Activated CD8-positive, alpha-beta T cell treated with anti-CD3 and anti-CD28 coated beads for 36 hours (primary cell): Measurements from ENCODE around the gene MSANTD1. TPM values are rescaled to one million over a fixed set of nuclear protein-coding genes. Genes with fewer than 3 reads are reported as not detected.
"Not testable (repeated sequence)": the region's sequence is repeated elsewhere in the genome, so short reads cannot be mapped to it uniquely, and the experiment has no call there.

ENCODE experiments used
- ATAC-seq: fragments of 200-7000 bp; cut with Tn5 transposase; one replicate; pipeline ENCODE4 v1.10.0; 2021; ENCODE audit warnings: mild to moderate bottlenecking, moderate library complexity
- CTCF ChIA-PET: fragments of 350-600 bp; sonication (Branson Sonifier 250); formaldehyde crosslinking; loops from one replicate; lab custom pipeline; 2021; ENCODE audit warnings: antibody characterized with exemption; lab: Charles Lee
- POLR2A ChIA-PET: fragments of 350-600 bp; sonication (Branson Sonifier 250); formaldehyde crosslinking; loops from one replicate; lab custom pipeline; 2021; ENCODE audit warnings: antibody characterized with exemption; lab: Charles Lee
- DNase-seq: peaks from one replicate; pipeline ENCODE4 v3.0.0-alpha.2; 2020
- H3K27ac Mint-ChIP-seq: one replicate; pipeline ENCODE4 v1.8.0; 2021; ENCODE audit warnings: mild to moderate bottlenecking, mixed read lengths
- H3K27me3 Mint-ChIP-seq: one replicate; pipeline ENCODE4 v1.8.0; 2021; ENCODE audit warnings: mixed read lengths
- H3K36me3 Mint-ChIP-seq: one replicate; pipeline ENCODE4 v1.8.0; 2021; ENCODE audit warnings: low read depth, mixed read lengths
- H3K4me1 Mint-ChIP-seq: one replicate; pipeline ENCODE4 v1.8.0; 2021; ENCODE audit warnings: low read depth, mixed read lengths
- H3K4me3 Mint-ChIP-seq: one replicate; pipeline ENCODE4 v1.8.0; 2021; ENCODE audit warnings: mild to moderate bottlenecking, moderate library complexity, mixed read lengths
- H3K9me3 Mint-ChIP-seq: one replicate; pipeline ENCODE4 v1.8.0; 2021; ENCODE audit warnings: mixed read lengths
- intact Hi-C: fragments of 100-400 bp; cut with micrococcal nuclease; formaldehyde crosslinking; loops from one replicate; pipeline ENCODE4 v1.10.0; 2022
- total RNA-seq, 2 experiments: library from RNA; stranded (reverse); gene quantifications; one replicate each; pipeline ENCODE4 v1.2.3, GENCODE V29; 2021
- TF ChIP-seq, protein P1 (sequence below): fragments of 200-600 bp; IDR thresholded peaks from one replicate; pipeline ENCODE4 v1.8.0; 2022; ENCODE audit warnings: antibody characterized with exemption, mild to moderate bottlenecking

MSANTD1 gene
- total RNA-seq, 2 experiments from 2014 or later: 0.43 TPM

DNA sequence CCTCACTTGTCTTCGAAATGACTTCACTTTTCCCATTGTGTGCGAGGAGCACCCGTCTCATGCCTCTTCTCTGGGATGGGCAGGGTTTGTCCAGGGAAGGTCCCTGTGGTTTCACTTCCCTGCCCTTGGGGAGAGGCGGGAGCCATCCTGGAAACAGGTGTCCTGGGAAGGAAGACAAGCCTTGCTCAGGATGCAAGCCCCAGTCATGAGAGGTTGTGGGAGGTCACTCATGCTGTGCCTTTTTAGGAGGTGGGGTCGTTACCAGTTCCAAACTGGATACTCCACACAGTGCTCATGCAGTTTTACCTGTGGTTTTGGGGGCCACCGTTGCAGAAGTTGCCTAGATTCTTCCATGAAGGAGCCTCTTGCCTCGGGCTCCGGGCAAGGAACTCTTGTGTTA is 47.7 kb downstream of the MSANTD1 start:
- intact Hi-C loops: no loop called here
- TF ChIP-seq, protein P1, sequence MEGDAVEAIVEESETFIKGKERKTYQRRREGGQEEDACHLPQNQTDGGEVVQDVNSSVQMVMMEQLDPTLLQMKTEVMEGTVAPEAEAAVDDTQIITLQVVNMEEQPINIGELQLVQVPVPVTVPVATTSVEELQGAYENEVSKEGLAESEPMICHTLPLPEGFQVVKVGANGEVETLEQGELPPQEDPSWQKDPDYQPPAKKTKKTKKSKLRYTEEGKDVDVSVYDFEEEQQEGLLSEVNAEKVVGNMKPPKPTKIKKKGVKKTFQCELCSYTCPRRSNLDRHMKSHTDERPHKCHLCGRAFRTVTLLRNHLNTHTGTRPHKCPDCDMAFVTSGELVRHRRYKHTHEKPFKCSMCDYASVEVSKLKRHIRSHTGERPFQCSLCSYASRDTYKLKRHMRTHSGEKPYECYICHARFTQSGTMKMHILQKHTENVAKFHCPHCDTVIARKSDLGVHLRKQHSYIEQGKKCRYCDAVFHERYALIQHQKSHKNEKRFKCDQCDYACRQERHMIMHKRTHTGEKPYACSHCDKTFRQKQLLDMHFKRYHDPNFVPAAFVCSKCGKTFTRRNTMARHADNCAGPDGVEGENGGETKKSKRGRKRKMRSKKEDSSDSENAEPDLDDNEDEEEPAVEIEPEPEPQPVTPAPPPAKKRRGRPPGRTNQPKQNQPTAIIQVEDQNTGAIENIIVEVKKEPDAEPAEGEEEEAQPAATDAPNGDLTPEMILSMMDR: no peak
- ATAC-seq: no peak
- POLR2A ChIA-PET: no interaction called here
- H3K27ac Mint-ChIP-seq: no peak overlapping the region
- no peak overlapping the region for H3K4me3 Mint-ChIP-seq
- no peak for DNase-seq
- CTCF ChIA-PET: interaction anchor here (1.2 to 2.2 kb wide), 2 partner anchors 8 to 25 kb away, joined by 3 to 7 read pairs; no protein-coding TSS in a partner anchor
- H3K27me3 Mint-ChIP-seq: peaks cover 13% of the 10 kb centered on the region
- no peaks in the 10 kb centered on the region for H3K36me3 Mint-ChIP-seq
- peaks cover 7% of the 10 kb centered on the region for H3K9me3 Mint-ChIP-seq
- H3K4me1 Mint-ChIP-seq: peaks cover 24% of the 10 kb centered on the region

DNA sequence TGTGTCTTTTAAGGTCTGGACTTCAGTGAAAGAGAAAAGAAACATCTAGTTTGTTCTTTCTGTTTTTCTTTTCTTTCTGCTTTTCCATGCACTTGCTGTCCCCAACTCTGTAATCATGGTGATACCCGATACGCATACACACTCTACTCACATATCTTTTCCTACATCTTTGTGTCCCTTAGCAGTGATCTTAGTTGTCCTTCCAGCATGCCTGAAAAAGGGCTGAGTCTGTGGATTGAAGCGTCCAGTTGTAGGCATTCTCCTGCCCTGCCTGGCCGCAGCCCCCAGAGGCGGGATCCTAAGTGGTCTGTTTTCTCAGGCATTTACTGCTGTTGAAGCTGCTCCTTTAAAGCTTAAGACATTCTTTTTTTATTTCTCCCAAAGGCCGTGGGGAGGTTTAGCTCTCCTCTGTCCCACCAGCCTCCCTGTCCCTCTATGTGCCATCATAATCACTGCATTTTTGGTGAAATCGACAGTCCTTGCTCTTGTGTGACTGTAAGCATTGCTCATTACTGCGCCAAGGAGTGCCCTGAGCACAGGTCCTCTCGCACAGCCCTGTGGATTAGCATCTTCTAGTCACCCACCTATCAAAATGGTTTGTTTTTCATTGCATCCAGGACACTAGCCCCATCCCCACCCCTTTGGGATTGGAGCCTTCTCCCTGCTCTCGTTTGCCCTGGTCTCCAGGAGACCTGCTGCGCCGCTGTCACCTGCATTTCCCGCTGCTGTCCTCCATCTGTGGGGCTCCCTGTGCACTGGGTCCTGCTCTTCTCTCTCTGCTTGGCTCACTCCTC is 48.3 kb downstream of the MSANTD1 start:
- Mint-ChIP-seq H3K36me3 (no peaks in the 10 kb centered on the region), H3K4me1 (peaks cover 26% of the 10 kb centered on the region), H3K4me3 (no peak overlapping the region), H3K27me3 (peaks cover 11% of the 10 kb centered on the region), H3K27ac (no peak overlapping the region), H3K9me3 (peaks cover 7% of the 10 kb centered on the region)
- TF ChIP-seq, protein P1: no peak
- intact Hi-C loops: no loop called here
- ChIA-PET CTCF (interaction anchor here (1.2 kb wide), 1 partner anchor 26 kb away, joined by 3 read pairs; no protein-coding TSS in a partner anchor), POLR2A (no interaction called here)
- ATAC-seq: no peak
- no peak for DNase-seq

- Mint-ChIP-seq H3K27me3 (peaks cover 12% of the 10 kb centered on the region), H3K27ac (no peak overlapping the region), H3K36me3 (no peaks in the 10 kb centered on the region), H3K4me3 (no peak overlapping the region), H3K4me1 (peaks cover 41% of the 10 kb centered on the region), H3K9me3 (peaks cover 7% of the 10 kb centered on the region)
- CTCF ChIA-PET: no interaction called here
- ATAC-seq (no peak), DNase-seq (no peak)
- intact Hi-C loops: no loop called here
- TF ChIP-seq, protein P1: no peak
- POLR2A ChIA-PET: no interaction called here
These were observed 50.4 kb downstream of the MSANTD1 start for GRCh38 chr4:3299122-3299975.

DNA sequence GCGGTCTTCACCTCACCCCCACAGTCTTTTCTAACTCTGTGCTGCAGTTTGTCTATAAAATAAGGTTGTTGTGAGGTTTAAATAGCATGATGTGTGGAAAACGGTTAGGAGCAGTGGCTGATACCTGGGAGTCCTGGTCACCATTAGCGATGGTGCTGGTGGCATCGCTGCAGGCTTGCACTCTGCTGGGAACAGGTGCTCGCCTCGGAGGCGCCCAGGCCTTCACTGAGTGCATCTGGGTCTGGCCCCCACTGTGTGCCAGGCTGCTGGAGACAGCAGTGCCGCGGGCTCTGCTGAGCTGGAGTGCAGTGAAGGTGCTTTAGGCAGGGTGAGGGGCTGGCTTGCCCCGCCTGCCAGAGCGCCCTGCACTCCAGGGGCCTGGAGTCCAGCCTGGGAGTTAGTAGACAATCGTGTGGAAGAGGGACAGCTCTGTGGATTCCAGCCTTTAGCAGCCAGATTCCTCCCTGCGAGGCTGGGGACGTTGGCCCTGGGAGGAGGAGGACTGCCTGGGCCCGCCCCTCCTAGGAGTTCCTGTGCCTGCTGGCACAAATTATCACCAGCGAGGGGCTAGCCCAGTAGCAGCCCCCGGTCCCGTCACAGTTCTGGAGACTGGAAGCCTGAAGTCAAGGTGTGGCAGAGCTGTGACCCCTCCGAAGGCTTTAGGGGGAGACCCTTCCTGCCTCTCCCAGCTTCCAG is 51.2 kb downstream of the MSANTD1 start:
- no peak for ATAC-seq

GRCh38 chr4:3300882-3301281 is 51.9 kb downstream of the MSANTD1 start:
- DNase-seq, CTCF ChIA-PET, POLR2A ChIA-PET, H3K4me3 Mint-ChIP-seq, intact Hi-C loops, H3K36me3 Mint-ChIP-seq, H3K27ac Mint-ChIP-seq, H3K9me3 Mint-ChIP-seq, ATAC-seq: not testable (repeated sequence)
- peaks cover 57% of the 10 kb centered on the region for H3K4me1 Mint-ChIP-seq
- peaks cover 19% of the 10 kb centered on the region for H3K27me3 Mint-ChIP-seq

More for the DNA sequence above, 51.2 kb downstream of the MSANTD1 start:
- H3K4me3 Mint-ChIP-seq: no peak overlapping the region
- POLR2A ChIA-PET: no interaction called here
- TF ChIP-seq, protein P1: no peak
- DNase-seq: no peak
- no peak overlapping the region for H3K27ac Mint-ChIP-seq
- peaks cover 49% of the 10 kb centered on the region for H3K4me1 Mint-ChIP-seq
- no peaks in the 10 kb centered on the region for H3K36me3 Mint-ChIP-seq
- peaks cover 16% of the 10 kb centered on the region for H3K27me3 Mint-ChIP-seq
- H3K9me3 Mint-ChIP-seq: peaks cover 7% of the 10 kb centered on the region
- CTCF ChIA-PET: no interaction called here
- intact Hi-C loops: no loop called here
